AG09309 (cell line): ENCODE data around the gene ERGIC1.
"Not testable (repeated sequence)": the region's sequence is repeated elsewhere in the genome, so short reads cannot be mapped to it uniquely, and the experiment has no call there.

Source experiments
- DNase-seq: peaks from one replicate; pipeline ENCODE4 v3.0.0-alpha.2; 2010; ENCODE audit warnings: low read depth
- H3K4me3 ChIP-seq: 2 replicates; pipeline ENCODE4 v1.5.1; 2011; ENCODE audit warnings: mild to moderate bottlenecking, low read depth, low read length, moderate library complexity; ENCODE audit not compliant: control insufficient read depth
- CTCF ChIP-seq: IDR thresholded peaks from 2 replicates; pipeline ENCODE4 v1.5.1; 2011; ENCODE audit warnings: mild to moderate bottlenecking, low read depth, low read length, inconsistent platforms; ENCODE audit not compliant: insufficient read depth, control insufficient read depth; ENCODE audit errors: missing control alignments

The ERGIC1 gene

GRCh38 chr5:172894767-172895388 is 60.8 kb downstream of the ERGIC1 start:
- TF ChIP-seq CTCF, result no peak
- no peak for DNase-seq
- H3K4me3 ChIP-seq, result no peak overlapping the region

GRCh38 chr5:172895549-172895948 is 61.5 kb downstream of the ERGIC1 start:
- H3K4me3 ChIP-seq, result no peak overlapping the region
- TF ChIP-seq CTCF, result no peak

DNA sequence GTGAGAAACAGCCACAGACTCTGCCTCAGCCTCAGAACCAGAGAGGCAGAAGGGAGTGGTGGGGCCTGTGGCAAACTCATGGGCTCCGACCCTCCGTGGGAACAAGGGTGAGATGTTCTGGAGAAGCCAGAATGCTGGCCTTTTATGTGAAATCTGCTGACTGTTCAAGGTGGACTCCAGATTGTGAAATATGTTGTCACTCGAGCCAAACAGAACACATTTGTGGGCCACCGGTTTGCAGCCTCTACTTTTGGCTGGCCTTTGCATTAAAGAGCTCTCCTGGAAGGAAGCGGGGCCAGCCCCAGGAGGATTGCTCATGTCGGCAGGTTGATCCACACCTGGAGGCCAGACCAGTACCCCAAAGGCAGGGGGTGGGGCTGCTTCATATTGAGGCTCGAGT is 62.4 kb downstream of the ERGIC1 start:
- no peak overlapping the region for H3K4me3 ChIP-seq
- TF ChIP-seq CTCF, result no peak

More at GRCh38 chr5:172895549-172895948, 61.5 kb downstream of the ERGIC1 start:
- no peak for DNase-seq

DNA sequence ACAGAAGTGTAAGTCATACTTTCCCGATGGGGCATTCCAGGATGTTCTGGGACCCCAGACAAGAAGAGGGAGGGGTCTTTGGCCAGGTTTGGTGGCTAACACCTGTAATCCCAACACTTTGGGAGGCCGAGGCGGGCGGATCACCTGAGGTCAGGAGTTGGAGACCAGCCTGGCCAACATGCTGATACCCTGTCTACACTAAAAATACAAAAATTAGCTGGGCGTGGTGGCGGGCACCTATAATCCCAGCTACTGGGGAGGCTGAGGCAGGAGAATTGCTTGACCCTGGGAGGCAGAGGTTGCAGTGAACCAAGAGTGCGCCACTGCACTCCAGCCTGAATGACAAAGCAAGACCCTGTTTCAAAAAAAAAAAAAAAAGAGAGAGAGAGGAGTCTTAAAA is 63.0 kb downstream of the ERGIC1 start:
- DNase-seq, H3K4me3 ChIP-seq: not testable (repeated sequence)

More for the DNA sequence above, 62.4 kb downstream of the ERGIC1 start:
- DNase-seq, result no peak

GRCh38 chr5:172897481-172898217 is 63.6 kb downstream of the ERGIC1 start:
- peak; percentile 7 for TF ChIP-seq CTCF
- peak; percentile 90 for DNase-seq

DNA sequence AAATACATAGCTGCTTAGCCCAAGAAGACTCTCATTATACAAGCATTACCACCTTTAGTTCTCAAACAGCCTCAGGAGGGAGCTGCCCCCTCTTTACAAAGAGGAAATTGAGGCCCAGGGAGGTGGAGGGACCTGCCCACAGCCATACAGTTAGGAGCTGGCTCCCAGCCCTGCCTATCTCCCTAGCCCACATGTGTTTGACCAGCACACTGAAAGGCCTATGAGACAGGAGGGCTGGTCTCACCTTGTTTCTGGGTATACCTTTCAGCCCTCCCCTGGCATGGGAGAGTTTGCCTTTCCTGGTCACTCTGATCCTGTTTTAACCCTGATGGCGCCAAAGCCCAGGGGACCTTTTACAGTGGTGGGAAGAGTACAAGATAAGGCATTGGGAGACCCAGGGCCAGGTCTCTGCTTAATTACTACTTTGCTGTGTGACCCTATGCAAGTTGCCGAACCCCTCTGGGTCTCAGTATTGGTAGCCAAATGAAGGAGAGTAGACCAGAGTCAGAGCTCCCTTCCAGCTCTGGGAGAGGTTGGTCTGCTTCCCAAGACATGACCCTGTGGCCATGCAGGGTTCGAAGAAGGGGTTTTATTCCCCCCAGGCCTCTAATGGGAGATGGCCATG is 64.3 kb downstream of the ERGIC1 start:
- TF ChIP-seq CTCF, result no peak
- no peak for DNase-seq
- H3K4me3 ChIP-seq, result no peak overlapping the region

More at GRCh38 chr5:172897481-172898217, 63.6 kb downstream of the ERGIC1 start:
- no peak overlapping the region for H3K4me3 ChIP-seq

DNA sequence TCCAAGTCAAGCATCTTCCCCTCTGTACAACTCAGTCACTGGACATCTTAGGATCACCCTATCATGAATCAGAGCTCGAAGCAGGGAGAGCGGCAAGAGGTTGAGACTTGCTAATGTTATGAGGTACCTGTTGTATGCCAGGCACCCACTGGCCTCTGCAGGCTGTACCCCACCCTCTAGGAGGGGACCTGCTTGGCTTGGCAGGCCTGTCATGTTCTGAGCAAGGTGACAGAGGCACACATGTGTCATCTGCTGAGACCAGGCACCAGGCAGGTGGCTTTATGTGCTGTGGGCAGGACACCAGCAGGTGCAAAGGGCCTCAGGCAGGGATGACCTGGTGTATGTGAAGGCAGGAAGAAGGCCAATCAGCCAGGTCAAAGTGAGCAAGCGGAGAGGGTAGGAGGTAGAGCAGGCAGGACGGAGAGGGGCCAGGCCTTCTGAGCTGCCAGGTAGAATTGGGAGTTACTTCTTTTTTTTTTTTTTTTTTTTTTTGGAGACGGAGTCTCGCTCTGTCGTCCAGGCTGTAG is 64.9 kb downstream of the ERGIC1 start:
- no peak for DNase-seq
- TF ChIP-seq CTCF, result no peak
- H3K4me3 ChIP-seq, result no peak overlapping the region
